IMR-90 (cell line): ENCODE data around the gene DMXL2. TPM values are rescaled to one million over a fixed set of nuclear protein-coding genes. Genes with fewer than 3 reads are reported as not detected.

Experiments used
- ATAC-seq: fragments of 200-7000 bp; cut with Tn5 transposase; 2 replicates; pipeline ENCODE4 v1.9.1; 2020; ENCODE audit warnings: low read depth, mild to moderate bottlenecking, moderate library complexity
- BruUV-seq: library from RNA; stranded (reverse); fragments of 400-500 nt; replicated peaks from 2 replicates; lab custom pipeline; 2021; lab: Mats Ljungman, UMichigan
- CTCF ChIA-PET: fragments of 300-600 bp; formaldehyde crosslinking; extraction: SDS; loops from one replicate; lab custom pipeline; 2021; ENCODE audit warnings: antibody characterized with exemption; lab: Yijun Ruan, JAX
- POLR2A ChIA-PET: fragments of 300-600 bp; sonication (Branson Sonifier 250); formaldehyde crosslinking; loops from one replicate; lab custom pipeline; 2022; ENCODE audit warnings: antibody characterized with exemption; ENCODE audit not compliant: unreplicated experiment; lab: Charles Lee
- DNase-seq: peaks from one replicate; pipeline ENCODE4 v3.0.0; 2013
- H2AFZ ChIP-seq: replicated peaks from 2 replicates; pipeline ENCODE3; 2013; ENCODE audit warnings: low read length, mild to moderate bottlenecking; ENCODE audit not compliant: poor library complexity
- H2AK5ac ChIP-seq: 2 replicates; pipeline ENCODE4 v1.6.1; 2013; ENCODE audit warnings: low read depth, low read length, inconsistent platforms
- H2AK9ac ChIP-seq: replicated peaks from 2 replicates; pipeline ENCODE3; 2013; ENCODE audit warnings: mild to moderate bottlenecking, low read depth, low read length, moderate library complexity; ENCODE audit not compliant: poor library complexity
- H2BK120ac ChIP-seq: 2 replicates; pipeline ENCODE4 v1.6.1; 2013; ENCODE audit warnings: low read depth, low read length, inconsistent platforms
- H2BK15ac ChIP-seq: 3 replicates; pipeline ENCODE4 v1.6.1; 2013; ENCODE audit warnings: low read depth, low read length, inconsistent platforms
- H2BK20ac ChIP-seq: 2 replicates; pipeline ENCODE4 v1.6.1; 2013; ENCODE audit warnings: low read depth, mild to moderate bottlenecking, inconsistent platforms, low read length, moderate library complexity
- H2BK5ac ChIP-seq: 2 replicates; pipeline ENCODE4 v1.6.1; 2013; ENCODE audit warnings: mild to moderate bottlenecking, low read depth, low read length, inconsistent platforms; ENCODE audit not compliant: poor library complexity, severe bottlenecking
- H3K14ac ChIP-seq: replicated peaks from 2 replicates; pipeline ENCODE4 v1.6.1; 2013; ENCODE audit warnings: low read depth, low read length, inconsistent platforms
- H3K18ac ChIP-seq: 2 replicates; pipeline ENCODE4 v1.6.1; 2013; ENCODE audit warnings: low read depth, low read length, control low read depth
- H3K23ac ChIP-seq: 2 replicates; pipeline ENCODE4 v1.6.1; 2013; ENCODE audit warnings: low read depth, low read length, inconsistent platforms
- H3K27ac ChIP-seq: 2 replicates; pipeline ENCODE4 v1.5.1; 2013; ENCODE audit warnings: mild to moderate bottlenecking, control low read depth, low read length; ENCODE audit not compliant: insufficient read depth
- H3K27me3 ChIP-seq: 2 replicates; pipeline ENCODE4 v1.6.1; 2013; ENCODE audit warnings: low read length; ENCODE audit not compliant: control insufficient read depth, insufficient read depth
- H3K36me3 ChIP-seq: 2 replicates; pipeline ENCODE4 v1.6.1; 2013; ENCODE audit warnings: low read length, mixed read lengths; ENCODE audit not compliant: control insufficient read depth, insufficient read depth
- H3K4ac ChIP-seq: 2 replicates; pipeline ENCODE4 v1.6.1; 2013; ENCODE audit warnings: low read depth, low read length, inconsistent platforms
- H3K4me1 ChIP-seq: 2 replicates; pipeline ENCODE4 v1.6.1; 2013; ENCODE audit warnings: low read length, mixed read lengths; ENCODE audit not compliant: control insufficient read depth, insufficient read depth
- H3K4me2 ChIP-seq: 2 replicates; pipeline ENCODE4 v1.6.1; 2013; ENCODE audit warnings: low read depth, mild to moderate bottlenecking, control low read depth, low read length, moderate library complexity
- H3K4me3 ChIP-seq: 2 replicates; pipeline ENCODE4 v1.5.1; 2013; ENCODE audit warnings: low read depth, mild to moderate bottlenecking, control low read depth, low read length, moderate library complexity; ENCODE audit not compliant: insufficient read depth
- H3K56ac ChIP-seq: 2 replicates; pipeline ENCODE4 v1.6.1; 2013; ENCODE audit warnings: low read length, inconsistent platforms; ENCODE audit not compliant: insufficient read depth; ENCODE audit errors: extremely low read depth
- H3K79me1 ChIP-seq, 2 experiments: 2 replicates each; pipeline ENCODE4 v1.6.1; 2013; ENCODE audit warnings: low read length in 2 of 2, inconsistent platforms in 1 of 2, low read depth in 1 of 2
- H3K9ac ChIP-seq: 2 replicates; pipeline ENCODE4 v1.6.1; 2013; ENCODE audit warnings: low read depth, low read length, control low read depth
- H3K9me1 ChIP-seq: 2 replicates; pipeline ENCODE4 v1.6.1; 2013; ENCODE audit warnings: low read length, inconsistent platforms; ENCODE audit not compliant: insufficient read depth
- H3K9me3 ChIP-seq: 2 replicates; pipeline ENCODE4 v1.6.1; 2013; ENCODE audit warnings: low read length; ENCODE audit not compliant: control insufficient read depth, insufficient read depth
- H4K20me1 ChIP-seq: 2 replicates; pipeline ENCODE4 v1.6.1; 2013; ENCODE audit warnings: low read length, inconsistent platforms; ENCODE audit not compliant: insufficient read depth
- H4K5ac ChIP-seq: 2 replicates; pipeline ENCODE4 v1.6.1; 2013; ENCODE audit warnings: mild to moderate bottlenecking, low read depth, low read length, control low read depth
- H4K8ac ChIP-seq, 2 experiments: 2 replicates each; pipeline ENCODE4 v1.6.1; 2013; ENCODE audit warnings: low read depth in 2 of 2, low read length in 2 of 2, control low read depth in 1 of 2, inconsistent platforms in 1 of 2
- H4K91ac ChIP-seq: 2 replicates; pipeline ENCODE4 v1.6.1; 2013; ENCODE audit warnings: low read depth, low read length, inconsistent platforms; ENCODE audit not compliant: insufficient read depth
- CEBPB ChIP-seq: IDR thresholded peaks from 2 replicates; pipeline ENCODE4 v1.6.1; 2012; ENCODE audit warnings: low read depth, low read length, improper control_type of control experiment
- MXI1 ChIP-seq: IDR thresholded peaks from 2 replicates; pipeline ENCODE4 v1.6.1; 2012; ENCODE audit warnings: low read depth, mild to moderate bottlenecking, low read length, moderate library complexity, borderline replicate concordance
- POLR2A ChIP-seq: IDR thresholded peaks from 2 replicates; pipeline ENCODE4 v1.6.1; 2012; ENCODE audit warnings: mild to moderate bottlenecking, low read depth, low read length
- WGBS, 2 experiments: methylation state at CpG; one replicate each; pipeline versions ENCODE4 v1.1.5 to v1.1.7; 2013; ENCODE audit warnings: missing lambda C conversion rate in 2 of 2; ENCODE audit not compliant: insufficient read length in 1 of 2; ENCODE audit errors: extremely low coverage in 2 of 2; 5-methylcytosine and 5-hydroxymethylcytosine counted together
- dilution Hi-C: fragments of 300-500 bp; cut with HindIII; formaldehyde crosslinking; loops from one replicate; pipeline ENCODE4 v1.14.3; 2018; ENCODE audit warnings: low sequenced_read_pairs; ENCODE audit not compliant: unreplicated experiment
- in situ Hi-C: fragments of 300-500 bp; cut with MboI; formaldehyde crosslinking; loops from 3 replicates; pipeline ENCODE4 v1.14.3; 2019; ENCODE audit warnings: low sequenced_read_pairs, inconsistent platforms, mixed read lengths
- intact Hi-C: fragments of 100-400 bp; cut with micrococcal nuclease; formaldehyde crosslinking; loops from 2 replicates; pipeline ENCODE4 v1.10.0; 2022
- polyA plus RNA-seq, 3 experiments: library from polyadenylated mRNA; depleted of rRNA; stranded (reverse); fragments of >200 nt; gene quantifications; 2 replicates each; pipeline ENCODE4 v1.2.3, GENCODE V29; 2012; ENCODE audit warnings: low replicate concordance in 1 of 3
- total RNA-seq: library from RNA; depleted of rRNA; stranded (reverse); fragments of >200 nt; gene quantifications from 2 replicates; pipeline ENCODE4 v1.2.3, GENCODE V29; 2012

The DMXL2 gene
- total and polyA plus RNA-seq, 2 of the 4 experiments (the other 2 are of a cell fraction) = 9.7 to 21.9 TPM

DNA sequence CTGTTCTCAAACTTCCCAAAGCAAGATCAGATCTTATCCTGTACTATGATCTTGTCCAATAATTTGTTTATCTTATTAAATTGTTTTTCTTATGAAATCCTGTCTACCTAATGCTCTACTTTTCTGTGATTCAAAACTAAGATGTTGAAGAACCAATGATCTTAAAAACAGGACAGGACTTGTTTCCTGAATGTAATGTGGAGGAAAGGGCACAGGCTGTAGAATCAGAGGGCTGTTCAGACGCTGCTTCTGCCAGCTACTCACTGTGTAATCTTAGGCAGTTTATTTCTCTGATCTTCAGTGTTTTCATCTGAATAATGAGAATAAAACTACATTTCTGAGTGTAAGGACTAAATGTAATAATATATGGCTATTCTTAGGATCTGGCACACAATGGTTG, 20.1 kb upstream of the DMXL2 start:
- H3K4me2 ChIP-seq = no peak overlapping the region
- H3K36me3 ChIP-seq = no peaks in the 10 kb centered on the region
- CTCF ChIA-PET = interaction anchor here (0.7 kb wide), 1 partner anchor 235 kb away, joined by 5 read pairs; no protein-coding TSS in a partner anchor
- H3K4ac ChIP-seq = no peak overlapping the region
- no peak overlapping the region for H2AK5ac ChIP-seq
- no peaks in the 10 kb centered on the region for H3K4me1 ChIP-seq
- no peak overlapping the region for H4K5ac ChIP-seq
- WGBS, 2 experiments = no CpG with 5 or more reads among the region's 1 CpG
- no TSS peak for BruUV-seq
- TF ChIP-seq POLR2A = no peak
- no peak for TF ChIP-seq CEBPB
- no peak for TF ChIP-seq MXI1
- in situ Hi-C loops (loop anchor here (5.0 to 25.0 kb wide), 2 partner anchors 130 to 270 kb away; no protein-coding TSS in a partner anchor), intact Hi-C loops (no loop called here), dilution Hi-C loops (no loop called here)
- H3K9me1 ChIP-seq = no peaks in the 10 kb centered on the region
- H2AFZ ChIP-seq = no peak overlapping the region
- ATAC-seq (no peak), DNase-seq (no peak)
- no peak overlapping the region for H3K56ac ChIP-seq
- no peaks in the 10 kb centered on the region for H4K20me1 ChIP-seq
- H2BK5ac ChIP-seq = no peak overlapping the region
- H2AK9ac ChIP-seq = no peak overlapping the region
- peaks cover 3% of the 10 kb centered on the region for H3K27me3 ChIP-seq
- H3K27ac ChIP-seq = no peak overlapping the region
- H3K79me1 ChIP-seq = no peaks in the 10 kb centered on the region
- H3K18ac ChIP-seq = no peak overlapping the region
- H3K23ac ChIP-seq = no peak overlapping the region
- no peaks in the 10 kb centered on the region for H3K9me3 ChIP-seq
- H2BK15ac ChIP-seq = no peak overlapping the region
- POLR2A ChIA-PET = no interaction called here
- H4K91ac ChIP-seq = no peak overlapping the region
- H4K8ac ChIP-seq = no peak overlapping the region
- H2BK120ac ChIP-seq = no peak overlapping the region
- H3K4me3 ChIP-seq = no peak overlapping the region
- H3K14ac ChIP-seq = no peak overlapping the region
- no peak overlapping the region for H3K9ac ChIP-seq
- H2BK20ac ChIP-seq = no peak overlapping the region
